CD4-positive, alpha-beta memory T cell (primary cell): ENCODE data around the gene SSX4B. TPM values are rescaled to one million over a fixed set of nuclear protein-coding genes. Genes with fewer than 3 reads are reported as not detected.
A peak's percentile ranks its signal among the peaks of the same experiment; 100 is the strongest.
"Not testable (repeated sequence)": the region's sequence is repeated elsewhere in the genome, so short reads cannot be mapped to it uniquely, and the experiment has no call there.

Experiments used
- CTCF ChIA-PET: fragments of 350-600 bp; sonication (Branson Sonifier 250); formaldehyde crosslinking; loops from one replicate; lab custom pipeline; 2021; ENCODE audit warnings: inconsistent platforms; ENCODE audit not compliant: partially characterized antibody; lab: Charles Lee
- POLR2A ChIA-PET: fragments of 350-600 bp; sonication (Branson Sonifier 250); formaldehyde crosslinking; loops from one replicate; lab custom pipeline; 2021; ENCODE audit not compliant: partially characterized antibody; lab: Charles Lee
- DNase-seq, 5 donors: peaks; one replicate each; pipeline versions ENCODE4 v3.0.0 to v3.0.0-alpha.2; 2020 to 2022; ENCODE audit warnings: mixed read lengths in 1 of 5
- H3K27ac ChIP-seq: one replicate; pipeline ENCODE4 v1.7.0; 2013; ENCODE audit warnings: low read depth, low read length
- H3K27me3 ChIP-seq: 2 replicates; pipeline ENCODE4 v1.7.0; 2013; ENCODE audit warnings: mild to moderate bottlenecking, low read length, moderate library complexity; ENCODE audit not compliant: insufficient read depth
- H3K36me3 ChIP-seq: 2 replicates; pipeline ENCODE4 v1.7.0; 2013; ENCODE audit warnings: mild to moderate bottlenecking, low read length, moderate library complexity; ENCODE audit not compliant: insufficient read depth
- H3K4me1 ChIP-seq: 2 replicates; pipeline ENCODE4 v1.7.0; 2013; ENCODE audit warnings: mild to moderate bottlenecking, low read length, moderate library complexity; ENCODE audit not compliant: insufficient read depth
- H3K4me3 ChIP-seq, 2 donors: one replicate each; pipeline ENCODE4 v1.7.0; 2013; ENCODE audit warnings: low read length in 2 of 2, mild to moderate bottlenecking in 1 of 2
- H3K9me3 ChIP-seq, 2 donors: one replicate each; pipeline ENCODE4 v1.7.0; 2013; ENCODE audit warnings: low read length in 2 of 2, control low read depth in 1 of 2; ENCODE audit not compliant: control insufficient read depth in 1 of 2
- H3K27ac Mint-ChIP-seq, 7 donors: one replicate each; pipeline ENCODE4 v1.8.0; 2020 to 2021; ENCODE audit warnings: mixed read lengths in 7 of 7, mild to moderate bottlenecking in 6 of 7, inconsistent platforms in 3 of 7, moderate library complexity in 3 of 7
- H3K27me3 Mint-ChIP-seq, 2 donors: one replicate each; pipeline ENCODE4 v1.8.0; 2020 to 2021; ENCODE audit warnings: mixed read lengths in 2 of 2
- H3K36me3 Mint-ChIP-seq, 2 donors: one replicate each; pipeline ENCODE4 v1.8.0; 2020 to 2021; ENCODE audit warnings: mixed read lengths in 2 of 2, inconsistent platforms in 1 of 2, mild to moderate bottlenecking in 1 of 2
- H3K4me1 Mint-ChIP-seq, 4 donors: one replicate each; pipeline ENCODE4 v1.8.0; 2020 to 2021; ENCODE audit warnings: mixed read lengths in 4 of 4, mild to moderate bottlenecking in 1 of 4
- H3K4me3 Mint-ChIP-seq, 8 donors: one replicate each; pipeline ENCODE4 v1.8.0; 2020 to 2021; ENCODE audit warnings: mixed read lengths in 8 of 8, mild to moderate bottlenecking in 7 of 8, moderate library complexity in 6 of 8, inconsistent platforms in 3 of 8
- H3K9me3 Mint-ChIP-seq, 8 donors: one replicate each; pipeline ENCODE4 v1.8.0; 2020 to 2021; ENCODE audit warnings: mixed read lengths in 8 of 8, mild to moderate bottlenecking in 5 of 8, inconsistent platforms in 3 of 8, moderate library complexity in 1 of 8
- intact Hi-C: fragments of 100-400 bp; cut with micrococcal nuclease; formaldehyde crosslinking; loops from one replicate; pipeline ENCODE4 v1.15.1; 2023
- polyA plus RNA-seq, 2 donors: library from polyadenylated mRNA; unstranded; fragments of 300-500 nt; fragmentation: Illumina TruSeq; gene quantifications; one replicate each; pipeline ENCODE4 v1.2.3, GENCODE V29; 2021
- total RNA-seq, 2 experiments: library from RNA; stranded (reverse); gene quantifications; one replicate each; pipeline ENCODE4 v1.2.3, GENCODE V29; 2021

Gene SSX4B
- total and polyA plus RNA-seq, 4 experiments from 2014 or later: not detected

DNA sequence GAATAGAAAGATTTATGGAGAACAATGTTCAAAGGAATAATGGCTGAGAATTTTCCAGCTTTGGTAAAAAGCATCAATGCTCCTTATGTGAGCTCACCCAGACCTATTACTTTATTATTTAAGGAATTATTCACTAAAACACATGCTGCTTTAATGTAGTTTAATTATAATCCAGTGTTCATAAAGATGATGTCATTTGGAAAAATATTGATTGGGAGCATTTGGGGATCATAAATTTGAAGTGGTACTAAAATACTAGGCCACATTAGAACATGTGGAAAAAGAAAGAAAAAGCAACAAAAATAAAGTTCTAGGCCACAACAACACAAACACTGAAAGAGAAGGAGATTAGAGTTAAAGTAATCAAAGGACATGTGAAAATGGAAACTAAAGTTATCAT is 38.3 kb upstream of the SSX4B start:
- POLR2A ChIA-PET: no interaction called here
- Histone ChIP-seq H3K27ac (no peak overlapping the region), H3K4me1 (no peaks in the 10 kb centered on the region), H3K4me3 (no peak overlapping the region), H3K27me3 (no peaks in the 10 kb centered on the region), H3K9me3 (no peaks in the 10 kb centered on the region), H3K36me3 (no peaks in the 10 kb centered on the region)
- no peak for DNase-seq
- CTCF ChIA-PET: no interaction called here
- Mint-ChIP-seq H3K4me1 (no peaks in the 10 kb centered on the region), H3K9me3 (no peaks in the 10 kb centered on the region), H3K36me3 (no peaks in the 10 kb centered on the region), H3K4me3 (no peak overlapping the region), H3K27me3 (no peaks in the 10 kb centered on the region), H3K27ac (no peak overlapping the region)
- intact Hi-C loops: no loop called here

DNA sequence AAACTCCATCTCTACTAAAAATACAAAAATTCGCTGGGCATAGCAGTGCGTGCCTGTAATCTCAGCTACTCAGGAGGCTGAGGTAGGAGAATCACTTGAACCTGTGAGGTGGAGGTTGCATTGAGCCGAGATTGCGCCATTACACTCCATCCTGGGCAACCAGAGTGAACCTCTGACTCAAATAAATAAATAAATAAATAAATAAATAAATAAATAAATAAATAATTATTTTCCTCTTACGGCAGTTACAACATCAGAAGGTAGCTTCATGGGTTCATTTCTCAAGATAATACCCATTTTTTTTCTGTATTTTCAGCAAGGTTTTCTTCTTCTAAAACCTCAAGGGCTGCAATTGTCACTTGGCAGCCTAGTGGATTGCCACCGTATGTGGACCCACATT is 35.4 kb upstream of the SSX4B start:
- CTCF ChIA-PET, H3K27me3 ChIP-seq, POLR2A ChIA-PET, H3K9me3 Mint-ChIP-seq, H3K36me3 Mint-ChIP-seq, H3K36me3 ChIP-seq, H3K4me3 ChIP-seq, H3K4me1 Mint-ChIP-seq, H3K27ac ChIP-seq, H3K9me3 ChIP-seq, DNase-seq, H3K4me1 ChIP-seq, intact Hi-C loops, H3K4me3 Mint-ChIP-seq, H3K27ac Mint-ChIP-seq, H3K27me3 Mint-ChIP-seq: not testable (repeated sequence)

DNA sequence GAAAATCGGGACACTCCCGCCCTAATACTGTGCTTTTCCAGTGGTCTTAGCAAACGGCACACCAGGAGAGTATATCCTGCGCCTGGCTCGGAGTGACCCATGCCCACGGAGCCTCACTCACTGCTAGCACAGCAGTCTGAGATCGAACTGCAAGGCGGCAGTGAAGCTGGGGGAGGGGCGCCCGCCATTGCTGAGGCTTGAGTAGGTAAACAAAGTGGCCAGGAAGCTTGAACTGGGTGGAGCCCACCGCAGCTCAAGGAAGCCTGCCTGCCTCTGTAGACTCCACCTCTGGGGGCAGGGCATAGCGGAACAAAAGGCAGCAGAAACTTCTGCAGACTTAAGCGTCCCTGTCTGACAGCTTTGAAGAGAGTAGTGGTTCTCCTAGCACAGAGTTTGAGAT is 22.0 kb upstream of the SSX4B start:
- CTCF ChIA-PET, H3K9me3 ChIP-seq, H3K36me3 Mint-ChIP-seq, H3K27me3 Mint-ChIP-seq, H3K27me3 ChIP-seq, H3K27ac ChIP-seq, POLR2A ChIA-PET, intact Hi-C loops, H3K4me3 ChIP-seq, H3K36me3 ChIP-seq: not testable (repeated sequence)
- DNase-seq: peak; percentile 10 to 34 (median 29)
- H3K4me3 Mint-ChIP-seq: peak overlapping the region in 4 of 8 donors; percentile 4 to 56 (median 26)
- H3K4me1 ChIP-seq: peaks cover 11% of the 10 kb centered on the region
- peaks cover 5 to 25% (median 9%) of the 10 kb centered on the region in 4 donors for H3K4me1 Mint-ChIP-seq
- peaks cover 0 to 37% (median 29%) of the 10 kb centered on the region in 8 donors for H3K9me3 Mint-ChIP-seq
- H3K27ac Mint-ChIP-seq: peak overlapping the region in 1 of 7 donors; percentile 60

DNA sequence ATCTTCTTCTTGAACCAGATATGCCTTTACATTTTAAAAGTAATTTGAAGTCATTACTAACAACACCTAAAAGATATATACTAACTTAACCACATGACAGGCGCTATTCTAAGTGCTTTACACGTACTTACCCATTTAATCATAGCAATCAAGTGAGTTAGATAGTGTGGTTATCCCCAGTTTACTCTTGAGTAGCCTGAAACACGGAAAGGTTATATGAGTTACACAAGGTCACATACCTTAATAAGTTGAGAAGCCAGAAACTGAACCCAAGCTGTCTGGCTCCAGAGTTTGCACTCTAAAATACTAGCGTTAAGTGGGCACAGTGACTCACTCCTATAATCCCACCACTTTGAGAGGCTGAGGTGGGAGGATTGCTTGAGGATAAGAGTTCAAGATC is 18.4 kb upstream of the SSX4B start:
- H3K27me3 ChIP-seq, H3K27ac ChIP-seq, H3K36me3 Mint-ChIP-seq, H3K36me3 ChIP-seq, H3K9me3 ChIP-seq, H3K27me3 Mint-ChIP-seq, H3K4me3 Mint-ChIP-seq, intact Hi-C loops, H3K27ac Mint-ChIP-seq, H3K4me3 ChIP-seq, CTCF ChIA-PET, DNase-seq, POLR2A ChIA-PET: not testable (repeated sequence)
- Mint-ChIP-seq H3K4me1 (peaks cover 5 to 30% (median 9%) of the 10 kb centered on the region in 4 donors), H3K9me3 (peaks cover 0 to 21% (median 15%) of the 10 kb centered on the region in 8 donors)
- peaks cover 11% of the 10 kb centered on the region for H3K4me1 ChIP-seq

DNA sequence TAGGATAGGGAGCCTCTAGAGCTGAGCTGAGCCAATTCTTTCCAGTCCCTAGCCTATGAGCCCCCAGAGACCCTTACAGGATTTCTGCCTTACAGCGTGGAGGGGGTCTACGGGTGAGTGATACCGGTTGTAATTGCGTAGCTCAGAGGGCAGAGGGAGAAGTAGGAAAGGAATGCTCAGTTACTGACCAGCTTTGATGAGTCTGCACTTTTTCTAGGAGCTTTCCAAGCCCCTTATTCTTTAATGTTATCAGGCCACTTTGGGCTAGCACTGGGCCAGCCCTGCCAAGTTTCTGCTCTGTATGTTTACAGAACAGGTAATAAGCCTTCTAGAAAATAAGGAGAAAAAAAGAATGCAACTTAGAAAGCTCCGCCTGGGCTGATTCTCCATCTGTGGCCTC is 17.8 kb upstream of the SSX4B start:
- Mint-ChIP-seq H3K4me1 (peaks cover 4 to 28% (median 9%) of the 10 kb centered on the region in 4 donors), H3K9me3 (peaks cover 0 to 17% (median 11%) of the 10 kb centered on the region in 8 donors)
- H3K27me3 ChIP-seq, H3K4me3 Mint-ChIP-seq, DNase-seq, H3K27ac ChIP-seq, H3K27ac Mint-ChIP-seq, CTCF ChIA-PET, intact Hi-C loops, H3K36me3 ChIP-seq, H3K4me3 ChIP-seq, H3K36me3 Mint-ChIP-seq, H3K9me3 ChIP-seq, POLR2A ChIA-PET, H3K27me3 Mint-ChIP-seq: not testable (repeated sequence)
- H3K4me1 ChIP-seq: peaks cover 11% of the 10 kb centered on the region

DNA sequence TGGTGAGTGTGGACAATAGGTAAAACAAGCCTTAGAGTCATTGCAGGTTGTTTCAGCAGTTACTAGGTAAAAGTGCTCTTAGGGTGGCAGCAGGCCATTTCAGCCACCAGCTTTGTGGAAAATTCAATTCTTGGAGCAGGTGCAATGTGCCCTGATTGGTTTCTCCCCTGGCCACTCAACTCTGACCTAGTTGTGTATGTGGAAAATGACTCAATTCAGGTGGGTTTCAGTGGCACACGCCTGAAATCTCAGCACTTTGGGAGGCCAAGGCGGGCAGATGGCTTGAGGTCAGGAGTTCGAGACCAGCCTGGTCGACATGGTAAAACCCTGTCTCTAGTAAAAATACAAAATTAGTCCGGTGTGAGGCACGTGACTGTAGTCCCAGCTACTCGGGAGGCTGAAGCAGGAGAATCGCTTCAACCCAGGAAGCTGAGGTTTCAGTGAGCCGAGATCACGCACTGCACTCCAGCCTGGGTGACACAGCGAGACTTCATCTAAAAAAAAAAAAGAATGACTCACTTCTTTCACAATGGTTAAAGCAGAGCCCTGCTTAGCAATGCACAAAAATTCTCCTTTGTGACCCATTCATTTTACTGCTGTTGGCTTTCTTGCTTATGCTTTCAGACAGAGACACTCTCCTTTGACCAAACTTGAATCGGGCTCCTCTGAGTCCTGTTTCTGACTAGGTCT is 15.4 kb upstream of the SSX4B start:
- DNase-seq, H3K36me3 Mint-ChIP-seq, H3K36me3 ChIP-seq, H3K27me3 Mint-ChIP-seq, H3K9me3 ChIP-seq, H3K4me3 ChIP-seq, H3K4me1 ChIP-seq, H3K27ac ChIP-seq, CTCF ChIA-PET, H3K27me3 ChIP-seq, H3K4me3 Mint-ChIP-seq, H3K27ac Mint-ChIP-seq, intact Hi-C loops, H3K4me1 Mint-ChIP-seq, H3K9me3 Mint-ChIP-seq, POLR2A ChIA-PET: not testable (repeated sequence)

DNA sequence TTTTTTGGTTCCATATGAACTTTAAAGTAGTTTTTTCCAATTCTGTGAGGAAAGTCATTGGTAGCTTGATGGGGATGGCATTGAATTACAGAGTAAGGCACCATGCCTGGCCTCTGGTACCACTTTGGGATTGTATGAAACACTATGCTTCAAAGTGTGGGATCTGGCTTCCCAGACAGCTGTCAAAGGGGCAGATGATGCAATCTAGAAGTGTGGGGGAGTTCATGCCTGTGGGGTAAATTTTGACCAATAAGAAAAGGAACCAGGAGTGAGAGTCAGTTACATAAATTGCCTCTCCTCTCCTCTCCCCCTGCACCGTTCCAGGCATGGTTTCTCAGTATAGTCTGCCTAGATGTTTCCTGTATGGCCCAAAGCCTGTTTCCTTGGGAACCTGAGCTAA is 13.9 kb downstream of the SSX4B start:
- H3K27ac Mint-ChIP-seq, CTCF ChIA-PET, DNase-seq, H3K4me1 ChIP-seq, H3K4me3 ChIP-seq, H3K4me1 Mint-ChIP-seq, H3K36me3 ChIP-seq, H3K27me3 ChIP-seq, H3K4me3 Mint-ChIP-seq, H3K27ac ChIP-seq, intact Hi-C loops, H3K9me3 ChIP-seq, H3K9me3 Mint-ChIP-seq, H3K27me3 Mint-ChIP-seq, H3K36me3 Mint-ChIP-seq: not testable (repeated sequence)
- POLR2A ChIA-PET: interaction anchor here (0.5 kb wide), 1 partner anchor 1809 kb away, joined by 3 read pairs; no protein-coding TSS in a partner anchor

DNA sequence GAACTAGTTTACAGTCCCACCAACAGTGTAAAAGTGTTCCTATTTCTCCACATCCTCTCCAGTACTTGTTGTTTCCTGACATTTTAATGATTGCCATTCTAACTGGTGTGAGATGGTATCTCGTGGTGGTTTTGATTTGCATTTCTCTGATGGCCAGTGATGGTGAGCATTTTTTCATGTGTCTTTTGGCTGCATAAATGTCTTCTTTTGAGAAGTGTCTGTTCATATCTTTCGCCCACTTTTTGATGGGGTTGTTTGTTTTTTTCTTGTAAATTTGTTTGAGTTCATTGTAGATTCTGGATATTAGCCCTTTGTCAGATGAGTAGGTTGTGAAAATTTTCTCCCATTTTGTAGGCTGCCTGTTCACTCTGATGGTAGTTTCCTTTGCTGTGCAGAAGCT is 14.8 kb downstream of the SSX4B start:
- H3K27me3 ChIP-seq, H3K4me3 ChIP-seq, H3K36me3 Mint-ChIP-seq, POLR2A ChIA-PET, DNase-seq, H3K36me3 ChIP-seq, H3K27ac ChIP-seq, H3K4me3 Mint-ChIP-seq, H3K27me3 Mint-ChIP-seq, H3K4me1 ChIP-seq, CTCF ChIA-PET, H3K9me3 Mint-ChIP-seq, intact Hi-C loops, H3K27ac Mint-ChIP-seq, H3K9me3 ChIP-seq, H3K4me1 Mint-ChIP-seq: not testable (repeated sequence)
